NOMO-1 treated with DMSO at 0.1 percent for 48 hours (cell line): Measurements from ENCODE around the gene C16orf95.
"Not testable (repeated sequence)": the region's sequence is repeated elsewhere in the genome, so short reads cannot be mapped to it uniquely, and the experiment has no call there.

ENCODE experiments used
- DNase-seq: peaks from one replicate; lab custom pipeline; 2025; ENCODE audit not compliant: unreplicated experiment; lab: John Stamatoyannopoulos, UW

Gene C16orf95

DNA sequence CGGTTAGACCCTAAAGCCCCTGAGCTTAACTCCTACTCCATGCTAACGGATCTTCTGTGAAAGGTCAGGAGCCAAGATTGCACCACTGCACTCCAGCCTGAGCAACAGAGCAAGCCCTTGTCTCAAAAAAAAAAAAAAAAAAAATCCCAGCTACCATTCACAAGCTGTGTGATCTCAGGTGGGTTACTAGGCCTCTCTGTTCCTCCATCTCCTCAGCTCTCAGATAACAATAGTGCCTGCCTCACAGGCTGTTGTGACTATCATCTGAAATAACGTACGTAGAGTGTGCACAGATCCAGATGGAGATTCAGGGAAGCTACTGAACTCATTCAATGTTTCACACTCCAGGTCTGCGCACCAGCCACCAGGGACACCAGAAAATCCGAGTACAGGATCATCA is 57.8 kb downstream of the C16orf95 start:
- no peak for DNase-seq

GRCh38 chr16:87258653-87259052 is 58.5 kb downstream of the C16orf95 start:
- DNase-seq, result not testable (repeated sequence)

- no peak for DNase-seq
Measured at GRCh38 chr16:87255866-87256265, 61.3 kb downstream of the C16orf95 start.

- no peak for DNase-seq
Measured at GRCh38 chr16:87254734-87255133, 62.5 kb downstream of the C16orf95 start.

DNA sequence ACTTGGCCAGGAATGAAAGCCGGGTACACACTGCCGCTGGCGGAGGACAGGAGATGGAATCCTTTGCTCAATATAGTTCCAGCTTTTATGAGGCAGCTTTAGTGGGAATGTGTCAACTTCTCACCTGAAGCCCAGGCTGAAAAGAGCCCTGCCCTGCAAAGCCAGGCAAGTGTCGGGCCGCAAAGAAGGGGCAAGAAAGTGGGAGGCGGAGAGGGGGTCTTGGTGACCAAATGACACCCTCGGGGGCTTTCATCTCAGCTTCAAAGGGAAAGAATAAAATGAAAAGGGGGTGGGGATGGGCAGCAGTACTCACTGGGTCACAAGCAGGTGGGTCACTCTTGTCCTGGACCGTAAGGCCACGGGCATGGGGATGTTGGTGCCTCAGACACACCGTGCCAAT is 62.9 kb downstream of the C16orf95 start:
- no peak for DNase-seq

DNA sequence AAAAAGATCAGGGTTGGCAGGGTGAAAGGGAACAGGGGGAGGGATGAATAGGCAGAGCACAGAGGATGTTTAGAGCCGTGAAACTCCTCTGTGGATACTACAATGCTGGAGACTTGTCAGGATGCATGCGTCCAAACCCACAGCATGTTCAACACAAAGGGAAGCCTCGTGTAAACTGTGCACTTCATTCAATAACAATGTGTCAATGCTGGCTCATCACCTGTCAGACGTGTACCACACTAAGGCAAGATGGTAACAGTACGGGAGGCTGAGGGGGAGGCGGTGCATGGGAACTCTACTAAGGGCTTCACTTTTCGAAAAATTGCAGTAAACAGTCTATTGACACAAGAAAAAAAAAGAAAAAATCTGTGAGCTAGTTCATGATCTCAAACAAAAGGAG is 63.7 kb downstream of the C16orf95 start:
- DNase-seq, result no peak
